Measurements from ENCODE around the gene APLP1. TPM values are rescaled to one million over a fixed set of nuclear protein-coding genes. Genes with fewer than 3 reads are reported as not detected.

The APLP1 gene
- total and polyA plus RNA-seq, 9 donors, result 0.55 to 10.1 (median 1.6) TPM

DNA sequence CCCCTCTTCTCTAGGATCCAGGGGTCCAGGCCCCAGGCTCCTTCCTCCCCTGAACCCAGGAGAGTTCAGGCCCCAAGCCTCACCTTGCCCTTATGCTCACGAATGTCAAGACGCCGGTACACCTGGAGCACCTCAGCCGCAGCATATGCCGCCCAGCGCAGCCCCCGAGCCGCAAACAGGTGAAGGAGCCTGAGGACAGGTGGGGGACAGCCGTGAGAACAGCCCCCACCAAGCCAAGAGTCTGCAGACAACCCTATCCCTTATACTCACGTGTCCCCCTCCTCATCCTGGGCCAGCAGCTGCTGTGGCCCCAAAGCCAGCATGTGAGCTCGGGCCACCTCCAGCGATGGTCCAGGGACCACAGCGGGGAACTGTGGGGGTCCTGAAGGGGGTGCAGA is 28.3 kb downstream of the APLP1 start:
- no peaks in the 10 kb centered on the region for H3K9me3 ChIP-seq
- peaks cover 4% of the 10 kb centered on the region for H3K4me1 ChIP-seq (ENCODE audit: insufficient read depth)
- no peak for DNase-seq
- intact Hi-C loops (cut with DNase I), result loop anchor here in 1 of 4 donors (5.0 kb wide), 1 partner anchor 36 kb away; no protein-coding TSS in a partner anchor
- TF ChIP-seq, protein P1, sequence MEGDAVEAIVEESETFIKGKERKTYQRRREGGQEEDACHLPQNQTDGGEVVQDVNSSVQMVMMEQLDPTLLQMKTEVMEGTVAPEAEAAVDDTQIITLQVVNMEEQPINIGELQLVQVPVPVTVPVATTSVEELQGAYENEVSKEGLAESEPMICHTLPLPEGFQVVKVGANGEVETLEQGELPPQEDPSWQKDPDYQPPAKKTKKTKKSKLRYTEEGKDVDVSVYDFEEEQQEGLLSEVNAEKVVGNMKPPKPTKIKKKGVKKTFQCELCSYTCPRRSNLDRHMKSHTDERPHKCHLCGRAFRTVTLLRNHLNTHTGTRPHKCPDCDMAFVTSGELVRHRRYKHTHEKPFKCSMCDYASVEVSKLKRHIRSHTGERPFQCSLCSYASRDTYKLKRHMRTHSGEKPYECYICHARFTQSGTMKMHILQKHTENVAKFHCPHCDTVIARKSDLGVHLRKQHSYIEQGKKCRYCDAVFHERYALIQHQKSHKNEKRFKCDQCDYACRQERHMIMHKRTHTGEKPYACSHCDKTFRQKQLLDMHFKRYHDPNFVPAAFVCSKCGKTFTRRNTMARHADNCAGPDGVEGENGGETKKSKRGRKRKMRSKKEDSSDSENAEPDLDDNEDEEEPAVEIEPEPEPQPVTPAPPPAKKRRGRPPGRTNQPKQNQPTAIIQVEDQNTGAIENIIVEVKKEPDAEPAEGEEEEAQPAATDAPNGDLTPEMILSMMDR (IDR thresholded peaks at IDR 0.05), result no peak
- TF ChIP-seq POLR2A (IDR thresholded peaks at IDR 0.05) (no peak), EP300 (IDR thresholded peaks at IDR 0.05) (no peak)
- no peaks in the 10 kb centered on the region for H3K36me3 ChIP-seq
- no peaks in the 10 kb centered on the region for H3K27me3 ChIP-seq
- no peak overlapping the region for H3K4me3 ChIP-seq
- WGBS, 3 donors, result 90 to 97% (median 91%) methylated on average over 13 of the region's 13 CpGs
- no peak overlapping the region for H3K27ac ChIP-seq

DNA sequence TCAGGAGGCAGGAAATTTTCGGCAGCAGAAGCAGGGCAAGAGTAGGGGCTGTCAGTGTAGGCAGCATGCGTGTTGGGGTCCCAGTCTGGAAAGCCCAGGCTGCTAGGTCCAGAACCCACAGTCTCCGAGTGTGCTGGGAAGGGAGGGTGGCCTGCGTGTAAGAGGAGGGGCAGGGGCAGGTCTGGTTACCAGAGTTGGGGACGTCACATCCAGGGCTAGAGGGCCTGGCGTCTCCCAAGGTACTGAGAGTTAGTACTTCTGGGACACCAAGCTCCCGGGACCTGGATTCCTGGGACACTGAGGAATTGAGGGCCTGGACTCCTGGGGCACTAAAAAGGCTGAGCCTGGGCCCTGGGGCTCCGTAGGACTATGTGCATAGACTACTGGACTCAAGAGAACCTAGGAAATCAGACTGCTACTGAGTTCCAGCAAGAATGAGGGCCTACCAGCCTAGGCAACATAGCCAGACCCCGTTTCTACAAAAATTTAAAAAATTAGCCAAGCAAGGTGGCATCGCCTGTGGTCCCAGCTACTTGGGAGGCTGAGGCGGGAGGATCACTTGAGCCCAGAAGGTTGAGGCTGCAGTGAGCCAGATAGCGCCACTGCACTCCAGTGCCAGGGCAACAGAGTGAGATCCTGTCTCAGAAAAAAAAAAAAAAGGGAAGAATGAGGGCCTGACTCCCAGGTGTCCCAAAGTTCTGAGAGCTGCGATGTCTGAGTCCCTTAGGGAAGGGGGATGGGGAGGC is 29.5 kb downstream of the APLP1 start:
- Histone ChIP-seq H3K36me3 (no peaks in the 10 kb centered on the region), H3K27me3 (no peaks in the 10 kb centered on the region), H3K4me1 (ENCODE audit: insufficient read depth) (peaks cover 4% of the 10 kb centered on the region), H3K4me3 (peak overlapping the region; percentile 51), H3K9me3 (no peaks in the 10 kb centered on the region), H3K27ac (peak overlapping the region; percentile 41 to 58)
- 85 to 87% (median 86%) methylated on average over 13 of the region's 13 CpGs for WGBS, 3 donors
- intact Hi-C loops (cut with DNase I), result loop anchor here in 1 of 4 donors (5.0 kb wide), 1 partner anchor 34 kb away; no protein-coding TSS in a partner anchor
- no peak for TF ChIP-seq EP300 (IDR thresholded peaks at IDR 0.05)
- no peak for DNase-seq

DNA sequence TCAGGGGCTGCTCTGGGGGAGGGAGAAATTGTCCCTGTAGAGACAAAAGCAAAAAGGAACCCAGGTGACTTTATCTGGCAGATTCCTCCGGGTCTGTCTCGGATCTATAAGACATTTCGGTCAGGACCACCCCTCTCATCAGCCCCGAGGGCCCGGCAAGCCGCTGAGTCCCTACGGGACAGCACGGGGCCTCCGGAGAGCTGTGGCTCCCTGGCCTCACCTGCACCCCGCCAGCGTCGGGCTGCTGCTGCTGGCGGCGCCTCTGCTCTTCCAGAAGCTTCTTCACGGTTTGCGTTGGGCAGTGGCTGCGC is 30.1 kb downstream of the APLP1 start:
- Histone ChIP-seq H3K27me3 (no peaks in the 10 kb centered on the region), H3K27ac (peak overlapping the region; percentile 41 to 58), H3K4me1 (ENCODE audit: insufficient read depth) (peaks cover 4% of the 10 kb centered on the region), H3K9me3 (no peaks in the 10 kb centered on the region), H3K4me3 (peak overlapping the region; percentile 51), H3K36me3 (no peaks in the 10 kb centered on the region)
- intact Hi-C loops (cut with DNase I), result loop anchor here in 1 of 4 donors (5.0 kb wide), 1 partner anchor 34 kb away; no protein-coding TSS in a partner anchor
- WGBS, 3 donors, result 3 to 8% (median 5%) methylated on average over 17 of the region's 17 CpGs
- DNase-seq, result no peak
- TF ChIP-seq EP300 (IDR thresholded peaks at IDR 0.05) (no peak), POLR2A (IDR thresholded peaks at IDR 0.05) (no peak)
- TF ChIP-seq, protein P1 (IDR thresholded peaks at IDR 0.05), result no peak

DNA sequence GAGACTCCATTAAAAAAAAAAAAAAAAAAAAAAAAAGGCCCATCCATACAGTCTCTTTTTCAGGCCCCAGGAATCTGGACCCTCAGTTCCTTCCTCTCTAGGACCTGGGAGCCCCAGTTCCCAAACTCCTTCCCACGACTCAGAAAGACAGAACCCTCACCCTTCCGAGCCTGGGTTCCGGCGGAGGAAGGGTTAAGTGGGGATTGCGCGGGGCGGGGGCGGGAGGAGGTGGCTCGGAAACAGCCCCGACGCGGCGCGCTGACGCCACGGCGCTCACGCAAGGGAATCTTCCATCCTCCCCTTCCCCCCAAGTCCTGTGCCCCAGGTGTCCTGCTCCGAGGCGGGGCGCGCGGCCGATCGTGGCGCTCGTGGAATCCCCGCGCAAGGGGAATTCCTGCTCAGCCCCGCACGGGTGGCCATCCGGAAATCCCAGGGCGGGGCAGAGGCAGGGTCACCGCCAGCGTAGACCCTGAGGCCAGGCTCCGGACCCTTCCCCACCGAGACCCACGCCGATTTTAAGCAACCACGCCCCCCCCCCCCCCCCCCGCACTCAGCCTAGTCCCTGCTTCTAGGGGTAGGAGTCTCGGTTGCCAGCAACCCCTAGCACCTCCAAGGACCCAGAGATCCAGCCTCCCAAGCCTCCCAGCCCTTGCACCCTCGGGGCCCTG is 31.3 kb downstream of the APLP1 start:
- peak; percentile 50 for TF ChIP-seq POLR2A (IDR thresholded peaks at IDR 0.05)
- TF ChIP-seq, protein P1 (IDR thresholded peaks at IDR 0.05), result no peak
- TF ChIP-seq EP300 (IDR thresholded peaks at IDR 0.05), result no peak
- intact Hi-C loops (cut with DNase I), result loop anchor here in 1 of 4 donors (5.0 kb wide), 1 partner anchor 33 kb away; no protein-coding TSS in a partner anchor
- Histone ChIP-seq H3K4me1 (ENCODE audit: insufficient read depth) (peaks cover 4% of the 10 kb centered on the region), H3K36me3 (no peaks in the 10 kb centered on the region), H3K9me3 (no peaks in the 10 kb centered on the region), H3K27me3 (no peaks in the 10 kb centered on the region), H3K4me3 (peak overlapping the region; percentile 51), H3K27ac (peak overlapping the region; percentile 56 to 72)
- DNase-seq, result peak; percentile 78 to 87 (median 81)
- WGBS, 3 donors, result 0% methylated on average over 36 to 42 of the region's 43 CpGs

All from ovary (tissue), 9 donors.